Activated T-cell treated with anti-CD3 and anti-CD28 coated beads for 24 hours (primary cell): ENCODE measurements around the gene ABCD1.
"Not testable (repeated sequence)": the region's sequence is repeated elsewhere in the genome, so short reads cannot be mapped to it uniquely, and the experiment has no call there.

Experiments
- DNase-seq: peaks from one replicate; pipeline ENCODE4 v3.0.0-alpha.2; 2020; ENCODE audit warnings: low read depth

ABCD1 gene

GRCh38 chrX:153694256-153694655, 30.4 kb upstream of the ABCD1 start:
- not testable (repeated sequence) for DNase-seq

- no peak for DNase-seq
Observed at GRCh38 chrX:153694687-153695270, 29.9 kb upstream of the ABCD1 start.

- no peak for DNase-seq
Observed at GRCh38 chrX:153696100-153696499, 28.6 kb upstream of the ABCD1 start.

- DNase-seq, result not testable (repeated sequence)
Observed at GRCh38 chrX:153696538-153696937, 28.1 kb upstream of the ABCD1 start.

GRCh38 chrX:153696986-153697722, 27.5 kb upstream of the ABCD1 start:
- not testable (repeated sequence) for DNase-seq

GRCh38 chrX:153697924-153698865, 26.5 kb upstream of the ABCD1 start:
- DNase-seq, result no peak

GRCh38 chrX:153699210-153699783, 25.4 kb upstream of the ABCD1 start:
- not testable (repeated sequence) for DNase-seq

- DNase-seq, result not testable (repeated sequence)
Observed at GRCh38 chrX:153699784-153700371, 24.8 kb upstream of the ABCD1 start.

GRCh38 chrX:153700376-153700945, 24.2 kb upstream of the ABCD1 start:
- no peak for DNase-seq

- no peak for DNase-seq
Observed at GRCh38 chrX:153700967-153701366, 23.7 kb upstream of the ABCD1 start.

- no peak for DNase-seq
Observed at GRCh38 chrX:153701706-153702105, 22.9 kb upstream of the ABCD1 start.

- DNase-seq, result no peak
Observed at GRCh38 chrX:153702336-153703035, 22.2 kb upstream of the ABCD1 start.

GRCh38 chrX:153703036-153703370, 21.7 kb upstream of the ABCD1 start:
- no peak for DNase-seq

GRCh38 chrX:153704021-153704526, 20.6 kb upstream of the ABCD1 start:
- DNase-seq, result no peak

- DNase-seq, result not testable (repeated sequence)
Observed at GRCh38 chrX:153704631-153705402, 19.8 kb upstream of the ABCD1 start.

- not testable (repeated sequence) for DNase-seq
Observed at GRCh38 chrX:153705403-153706060, 19.1 kb upstream of the ABCD1 start.

GRCh38 chrX:153706799-153707198, 17.9 kb upstream of the ABCD1 start:
- no peak for DNase-seq

GRCh38 chrX:153707406-153707805, 17.2 kb upstream of the ABCD1 start:
- no peak for DNase-seq

- no peak for DNase-seq
Observed at GRCh38 chrX:153708415-153708814, 16.2 kb upstream of the ABCD1 start.
